Thoracic aorta (tissue), 2 donors: ENCODE measurements around the gene MGAT3. TPM values are rescaled to one million over a fixed set of nuclear protein-coding genes. Genes with fewer than 3 reads are reported as not detected.
A peak's percentile ranks its signal among the peaks of the same experiment; 100 is the strongest.

ENCODE experiments used
- ATAC-seq: fragments of 150-250 bp; one replicate; pipeline ENCODE4 v1.8.0; 2017; ENCODE audit warnings: low read depth; ENCODE audit not compliant: insufficient number of reproducible peaks, low FRiP score
- DNase-seq: peaks from one replicate; pipeline ENCODE4 v3.0.0-alpha.2; 2020; ENCODE audit warnings: low spot score
- H3K27ac ChIP-seq, 2 donors: fragments of 200-600 bp; sonication (generic); 1 replicate in 1 of 2; 2 replicates in 1 of 2; pipeline ENCODE4 v1.5.1; 2016; ENCODE audit warnings: mild to moderate bottlenecking in 2 of 2, moderate library complexity in 2 of 2
- H3K27me3 ChIP-seq: fragments of 200-600 bp; sonication (generic); replicated peaks from 2 replicates; pipeline ENCODE4 v1.6.0; 2016; ENCODE audit warnings: mild to moderate bottlenecking; ENCODE audit not compliant: insufficient read depth
- H3K36me3 ChIP-seq: fragments of 200-600 bp; sonication (generic); one replicate; pipeline ENCODE4 v1.5.1; 2016
- H3K4me1 ChIP-seq, 2 donors: fragments of 200-600 bp; sonication (generic); 1 replicate in 1 of 2; 2 replicates in 1 of 2; pipeline versions ENCODE4 v1.5.1 to v1.6.0; 2016; ENCODE audit warnings: low read depth in 2 of 2, mild to moderate bottlenecking in 1 of 2; ENCODE audit not compliant: control insufficient read depth in 1 of 2
- H3K4me3 ChIP-seq: fragments of 200-600 bp; sonication (generic); 2 replicates; pipeline ENCODE4 v1.5.1; 2016; ENCODE audit warnings: mild to moderate bottlenecking
- H3K9me3 ChIP-seq: fragments of 200-600 bp; sonication (generic); 2 replicates; pipeline ENCODE4 v1.5.1; 2016
- CTCF ChIP-seq: fragments of 200-600 bp; sonication (generic); IDR thresholded peaks from one replicate; pipeline ENCODE4 v1.5.1; 2019; ENCODE audit warnings: antibody characterized with exemption
- total RNA-seq, 2 donors: library from RNA; depleted of rRNA; stranded (reverse); fragments of >200 nt; gene quantifications; one replicate each; pipeline versions ENCODE4 v1.1.0 to v1.2.3, GENCODE V29; 2016

MGAT3 gene
- total RNA-seq, 2 donors from 2014 or later, result 1.1 to 3.2 TPM

- Histone ChIP-seq H3K27me3 (no peaks in the 10 kb centered on the region), H3K27ac (no peak overlapping the region), H3K36me3 (peaks cover 45% of the 10 kb centered on the region), H3K9me3 (no peaks in the 10 kb centered on the region), H3K4me1 (peaks cover 19 to 41% of the 10 kb centered on the region in 2 donors), H3K4me3 (no peak overlapping the region)
- TF ChIP-seq CTCF, result no peak
- no peak for ATAC-seq
- DNase-seq, result no peak
Observed at GRCh38 chr22:39429186-39429585, 27.6 kb upstream of the MGAT3 start.

GRCh38 chr22:39429916-39430575 is 26.8 kb upstream of the MGAT3 start:
- H3K4me3 ChIP-seq, result no peak overlapping the region
- TF ChIP-seq CTCF, result no peak
- no peak for DNase-seq
- H3K4me1 ChIP-seq, result peaks cover 19 to 47% of the 10 kb centered on the region in 2 donors
- H3K36me3 ChIP-seq, result peaks cover 39% of the 10 kb centered on the region
- H3K27ac ChIP-seq, result peak overlapping the region; percentile 96 to 99
- no peak for ATAC-seq
- no peaks in the 10 kb centered on the region for H3K9me3 ChIP-seq
- H3K27me3 ChIP-seq, result no peaks in the 10 kb centered on the region

- H3K36me3 ChIP-seq, result peaks cover 38% of the 10 kb centered on the region
- no peaks in the 10 kb centered on the region for H3K9me3 ChIP-seq
- H3K4me3 ChIP-seq, result no peak overlapping the region
- H3K27ac ChIP-seq, result peak overlapping the region; percentile 96 to 99
- ATAC-seq (no peak), DNase-seq (no peak)
- TF ChIP-seq CTCF, result no peak
- H3K27me3 ChIP-seq, result no peaks in the 10 kb centered on the region
- peaks cover 19 to 47% of the 10 kb centered on the region in 2 donors for H3K4me1 ChIP-seq
Observed at GRCh38 chr22:39430576-39431150, 26.1 kb upstream of the MGAT3 start.

- H3K27ac ChIP-seq, result peak overlapping the region; percentile 96 to 99
- ATAC-seq (no peak), DNase-seq (no peak)
- H3K9me3 ChIP-seq, result no peaks in the 10 kb centered on the region
- no peaks in the 10 kb centered on the region for H3K27me3 ChIP-seq
- H3K4me3 ChIP-seq, result no peak overlapping the region
- peaks cover 32% of the 10 kb centered on the region for H3K36me3 ChIP-seq
- H3K4me1 ChIP-seq, result peaks cover 19 to 47% of the 10 kb centered on the region in 2 donors
- no peak for TF ChIP-seq CTCF
Observed at GRCh38 chr22:39431216-39431801, 25.5 kb upstream of the MGAT3 start.

- H3K9me3 ChIP-seq, result no peaks in the 10 kb centered on the region
- H3K27ac ChIP-seq, result peak overlapping the region; percentile 96 to 99
- DNase-seq (peak; percentile 52), ATAC-seq (peak; percentile 64)
- TF ChIP-seq CTCF, result no peak
- peaks cover 19 to 47% of the 10 kb centered on the region in 2 donors for H3K4me1 ChIP-seq
- peak overlapping the region; percentile 7 for H3K4me3 ChIP-seq
- no peaks in the 10 kb centered on the region for H3K27me3 ChIP-seq
- peaks cover 27% of the 10 kb centered on the region for H3K36me3 ChIP-seq
Observed at GRCh38 chr22:39431821-39432251, 25.0 kb upstream of the MGAT3 start.
